Activated B cell treated with CpG ODN at 0.5 μM for 24 hours (primary cell): ENCODE results near the gene ETS1. TPM values are rescaled to one million over a fixed set of nuclear protein-coding genes. Genes with fewer than 3 reads are reported as not detected.

Experiments used
- ATAC-seq: fragments of 200-7000 bp; cut with Tn5 transposase; one replicate; pipeline ENCODE4 v1.10.0; 2021; ENCODE audit warnings: low read depth, mild to moderate bottlenecking, moderate library complexity
- CTCF ChIA-PET: fragments of 350-600 bp; sonication (Branson Sonifier 250); formaldehyde crosslinking; loops from one replicate; lab custom pipeline; 2021; ENCODE audit warnings: antibody characterized with exemption; lab: Charles Lee
- POLR2A ChIA-PET: fragments of 350-600 bp; sonication (Branson Sonifier 250); formaldehyde crosslinking; loops from one replicate; lab custom pipeline; 2021; ENCODE audit warnings: antibody characterized with exemption; lab: Charles Lee
- DNase-seq: peaks from one replicate; pipeline ENCODE4 v3.0.0; 2022
- H3K27ac Mint-ChIP-seq: one replicate; pipeline ENCODE4 v1.8.0; 2020; ENCODE audit warnings: mixed read lengths
- H3K27me3 Mint-ChIP-seq: one replicate; pipeline ENCODE4 v1.8.0; 2021; ENCODE audit warnings: mixed read lengths
- H3K36me3 Mint-ChIP-seq: one replicate; pipeline ENCODE4 v1.8.0; 2021; ENCODE audit warnings: low read depth, mixed read lengths
- H3K4me1 Mint-ChIP-seq: one replicate; pipeline ENCODE4 v1.8.0; 2021; ENCODE audit warnings: mixed read lengths
- H3K4me3 Mint-ChIP-seq: one replicate; pipeline ENCODE4 v1.8.0; 2020; ENCODE audit warnings: mild to moderate bottlenecking, mixed read lengths
- H3K9me3 Mint-ChIP-seq: one replicate; pipeline ENCODE4 v1.8.0; 2020; ENCODE audit warnings: mixed read lengths
- intact Hi-C: fragments of 100-400 bp; cut with micrococcal nuclease; formaldehyde crosslinking; loops from one replicate; pipeline ENCODE4 v1.15.1; 2024
- total RNA-seq: library from RNA; stranded (reverse); gene quantifications from 2 replicates; pipeline ENCODE4 v1.2.3, GENCODE V29; 2022
- TF ChIP-seq, protein P1 (sequence below): fragments of 200-600 bp; IDR thresholded peaks from one replicate; pipeline ENCODE4 v1.8.0; 2022; ENCODE audit warnings: antibody characterized with exemption, mild to moderate bottlenecking

The ETS1 gene
- total RNA-seq, 1 donor from 2014 or later = 301 TPM

DNA sequence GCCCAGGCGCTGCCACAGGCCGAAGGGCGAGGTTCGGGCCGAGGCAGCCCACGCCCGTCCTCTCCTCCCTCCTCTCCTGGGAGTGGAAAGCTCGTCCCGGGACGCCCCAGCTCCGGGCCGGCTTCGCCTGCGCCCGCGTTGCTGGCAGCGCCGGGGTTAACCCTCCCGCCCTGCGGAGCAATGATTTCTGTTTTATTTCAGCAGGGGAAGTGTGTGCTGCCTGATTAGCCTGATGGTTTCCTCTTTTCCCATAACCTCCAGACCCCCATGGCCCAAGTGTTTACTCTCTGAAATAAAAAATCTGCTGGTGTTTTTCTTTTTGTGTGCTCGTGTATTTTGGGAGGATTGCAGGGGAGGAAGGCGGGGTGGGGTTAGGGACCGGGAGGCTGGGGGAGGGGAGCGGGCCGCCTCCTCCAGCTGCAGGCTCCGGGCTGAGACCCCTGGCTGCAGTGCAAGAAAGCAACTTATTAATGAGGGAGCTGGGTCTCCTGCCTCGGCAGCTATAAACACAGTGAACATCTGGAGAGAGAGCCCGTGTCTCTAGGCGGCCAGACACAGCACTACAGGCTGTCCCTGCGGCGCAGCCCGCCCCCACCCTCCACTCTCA, 38.6 kb downstream of the ETS1 start:
- TF ChIP-seq, protein P1, sequence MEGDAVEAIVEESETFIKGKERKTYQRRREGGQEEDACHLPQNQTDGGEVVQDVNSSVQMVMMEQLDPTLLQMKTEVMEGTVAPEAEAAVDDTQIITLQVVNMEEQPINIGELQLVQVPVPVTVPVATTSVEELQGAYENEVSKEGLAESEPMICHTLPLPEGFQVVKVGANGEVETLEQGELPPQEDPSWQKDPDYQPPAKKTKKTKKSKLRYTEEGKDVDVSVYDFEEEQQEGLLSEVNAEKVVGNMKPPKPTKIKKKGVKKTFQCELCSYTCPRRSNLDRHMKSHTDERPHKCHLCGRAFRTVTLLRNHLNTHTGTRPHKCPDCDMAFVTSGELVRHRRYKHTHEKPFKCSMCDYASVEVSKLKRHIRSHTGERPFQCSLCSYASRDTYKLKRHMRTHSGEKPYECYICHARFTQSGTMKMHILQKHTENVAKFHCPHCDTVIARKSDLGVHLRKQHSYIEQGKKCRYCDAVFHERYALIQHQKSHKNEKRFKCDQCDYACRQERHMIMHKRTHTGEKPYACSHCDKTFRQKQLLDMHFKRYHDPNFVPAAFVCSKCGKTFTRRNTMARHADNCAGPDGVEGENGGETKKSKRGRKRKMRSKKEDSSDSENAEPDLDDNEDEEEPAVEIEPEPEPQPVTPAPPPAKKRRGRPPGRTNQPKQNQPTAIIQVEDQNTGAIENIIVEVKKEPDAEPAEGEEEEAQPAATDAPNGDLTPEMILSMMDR = no peak
- Mint-ChIP-seq H3K36me3 (no peaks in the 10 kb centered on the region), H3K27ac (peak overlapping the region; percentile 98), H3K4me3 (peak overlapping the region; percentile 87), H3K27me3 (no peaks in the 10 kb centered on the region), H3K9me3 (no peaks in the 10 kb centered on the region), H3K4me1 (peaks cover 79% of the 10 kb centered on the region)
- intact Hi-C loops = no loop called here
- ATAC-seq (no peak), DNase-seq (peak; percentile 47)
- POLR2A ChIA-PET = interaction anchor here (0.9 to 10.2 kb wide), 15 partner anchors 16 to 258 kb away, joined by 3 to 127 read pairs (median 7); no protein-coding TSS in a partner anchor
- CTCF ChIA-PET = interaction anchor here (0.6 to 2.4 kb wide), 5 partner anchors 26 to 371 kb away, joined by 3 to 8 read pairs (median 5); no protein-coding TSS in a partner anchor

GRCh38 chr11:128547946-128548648, 39.3 kb downstream of the ETS1 start:
- H3K27me3 Mint-ChIP-seq = no peaks in the 10 kb centered on the region
- TF ChIP-seq, protein P1 = no peak
- intact Hi-C loops = no loop called here
- ChIA-PET POLR2A (interaction anchor here (0.8 to 10.2 kb wide), 13 partner anchors 22 to 258 kb away, joined by 3 to 127 read pairs (median 7); no protein-coding TSS in a partner anchor), CTCF (interaction anchor here (0.6 to 2.4 kb wide), 4 partner anchors 25 to 370 kb away, joined by 3 to 8 read pairs (median 5); no protein-coding TSS in a partner anchor)
- DNase-seq (no peak), ATAC-seq (no peak)
- H3K4me3 Mint-ChIP-seq = peak overlapping the region; percentile 87
- peak overlapping the region; percentile 98 for H3K27ac Mint-ChIP-seq
- no peaks in the 10 kb centered on the region for H3K36me3 Mint-ChIP-seq
- no peaks in the 10 kb centered on the region for H3K9me3 Mint-ChIP-seq
- H3K4me1 Mint-ChIP-seq = peaks cover 76% of the 10 kb centered on the region

DNA sequence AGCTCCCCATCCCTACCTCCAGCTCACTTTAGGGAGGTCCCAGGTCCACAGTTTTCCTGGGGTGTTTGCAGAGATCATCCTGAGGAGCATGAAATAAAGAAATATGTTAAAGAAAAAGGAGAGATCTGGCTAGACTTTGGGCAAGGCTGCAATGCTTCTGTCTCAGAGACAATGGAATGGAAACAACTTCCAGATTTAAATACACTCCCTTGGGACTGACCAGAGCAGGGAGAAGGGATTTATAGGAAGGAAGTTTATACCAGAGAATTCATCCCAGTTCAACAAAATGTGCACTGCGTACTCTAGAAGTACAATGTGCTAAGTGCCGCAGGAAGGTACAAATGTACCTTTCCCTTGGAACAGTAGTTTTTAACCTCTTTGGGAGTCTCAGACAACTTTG, 40.4 kb downstream of the ETS1 start:
- CTCF ChIA-PET = no interaction called here
- H3K4me1 Mint-ChIP-seq = peaks cover 65% of the 10 kb centered on the region
- no peak for ATAC-seq
- intact Hi-C loops = no loop called here
- H3K4me3 Mint-ChIP-seq = no peak overlapping the region
- H3K27me3 Mint-ChIP-seq = no peaks in the 10 kb centered on the region
- no peaks in the 10 kb centered on the region for H3K36me3 Mint-ChIP-seq
- H3K27ac Mint-ChIP-seq = peak overlapping the region; percentile 98
- DNase-seq = no peak
- H3K9me3 Mint-ChIP-seq = no peaks in the 10 kb centered on the region
- TF ChIP-seq, protein P1 = no peak
- POLR2A ChIA-PET = interaction anchor here (0.9 to 10.2 kb wide), 4 partner anchors 21 to 147 kb away, joined by 4 to 127 read pairs (median 22); no protein-coding TSS in a partner anchor

DNA sequence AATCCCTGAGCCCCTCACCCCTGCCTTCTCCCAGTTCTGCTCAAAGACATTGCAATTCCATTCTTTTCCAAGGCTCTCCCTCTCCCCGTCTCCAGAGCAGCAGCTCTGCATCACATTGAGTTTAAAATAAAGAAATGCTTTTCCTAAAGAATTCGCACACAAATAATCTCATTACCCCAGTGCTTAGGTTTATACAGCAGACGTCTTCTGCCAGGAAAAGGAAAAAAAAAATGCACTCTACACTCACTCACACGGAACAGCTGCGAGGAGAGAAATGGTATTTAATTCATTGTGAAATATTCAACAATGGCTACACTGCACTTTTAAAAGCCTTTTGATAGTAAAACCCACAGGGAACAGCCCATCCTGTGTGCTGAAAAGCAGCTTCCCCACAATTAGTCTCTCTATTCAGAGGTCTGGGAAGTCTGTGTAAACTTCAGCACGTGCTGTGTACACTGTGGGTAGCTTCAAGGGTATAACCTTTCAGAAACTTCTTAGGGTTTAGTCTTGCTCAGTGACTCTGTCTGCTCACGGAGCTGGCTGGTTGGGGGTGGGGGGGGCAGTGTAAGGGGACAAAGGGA, 42.8 kb downstream of the ETS1 start:
- Mint-ChIP-seq H3K4me1 (peaks cover 41% of the 10 kb centered on the region), H3K36me3 (no peaks in the 10 kb centered on the region), H3K9me3 (no peaks in the 10 kb centered on the region), H3K27ac (no peak overlapping the region), H3K4me3 (peak overlapping the region; percentile 9), H3K27me3 (no peaks in the 10 kb centered on the region)
- DNase-seq (no peak), ATAC-seq (no peak)
- ChIA-PET CTCF (interaction anchor here (0.8 to 1.2 kb wide), 3 partner anchors 8 to 221 kb away, joined by 3 read pairs; no protein-coding TSS in a partner anchor), POLR2A (interaction anchor here (0.5 to 10.2 kb wide), 8 partner anchors 9 to 238 kb away, joined by 3 to 127 read pairs (median 6); no protein-coding TSS in a partner anchor)
- intact Hi-C loops = no loop called here
- TF ChIP-seq, protein P1 = no peak
